ENCODE data around the gene AMPD3. TPM values are rescaled to one million over a fixed set of nuclear protein-coding genes. Genes with fewer than 3 reads are reported as not detected.

Gene AMPD3
- total RNA-seq, 4 donors from 2014 or later: 8.7 to 15.2 (median 9.8) TPM

GRCh38 chr11:10533323-10533722 is 78.3 kb downstream of the AMPD3 start:
- Histone ChIP-seq H3K9me3 (no peaks in the 10 kb centered on the region), H3K4me1 (peaks cover 0 to 33% (median 4%) of the 10 kb centered on the region in 3 donors), H3K4me3 (no peak overlapping the region), H3K27ac (no peak overlapping the region), H3K27me3 (no peaks in the 10 kb centered on the region), H3K36me3 (peaks cover 0 to 57% (median 3%) of the 10 kb centered on the region in 3 donors)
- TF ChIP-seq, protein P1, sequence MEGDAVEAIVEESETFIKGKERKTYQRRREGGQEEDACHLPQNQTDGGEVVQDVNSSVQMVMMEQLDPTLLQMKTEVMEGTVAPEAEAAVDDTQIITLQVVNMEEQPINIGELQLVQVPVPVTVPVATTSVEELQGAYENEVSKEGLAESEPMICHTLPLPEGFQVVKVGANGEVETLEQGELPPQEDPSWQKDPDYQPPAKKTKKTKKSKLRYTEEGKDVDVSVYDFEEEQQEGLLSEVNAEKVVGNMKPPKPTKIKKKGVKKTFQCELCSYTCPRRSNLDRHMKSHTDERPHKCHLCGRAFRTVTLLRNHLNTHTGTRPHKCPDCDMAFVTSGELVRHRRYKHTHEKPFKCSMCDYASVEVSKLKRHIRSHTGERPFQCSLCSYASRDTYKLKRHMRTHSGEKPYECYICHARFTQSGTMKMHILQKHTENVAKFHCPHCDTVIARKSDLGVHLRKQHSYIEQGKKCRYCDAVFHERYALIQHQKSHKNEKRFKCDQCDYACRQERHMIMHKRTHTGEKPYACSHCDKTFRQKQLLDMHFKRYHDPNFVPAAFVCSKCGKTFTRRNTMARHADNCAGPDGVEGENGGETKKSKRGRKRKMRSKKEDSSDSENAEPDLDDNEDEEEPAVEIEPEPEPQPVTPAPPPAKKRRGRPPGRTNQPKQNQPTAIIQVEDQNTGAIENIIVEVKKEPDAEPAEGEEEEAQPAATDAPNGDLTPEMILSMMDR (IDR thresholded peaks at IDR 0.05): no peak
- no peak for TF ChIP-seq POLR2A (IDR thresholded peaks at IDR 0.05)
- intact Hi-C loops (cut with DNase I): no loop called here
- no peak for DNase-seq

DNA sequence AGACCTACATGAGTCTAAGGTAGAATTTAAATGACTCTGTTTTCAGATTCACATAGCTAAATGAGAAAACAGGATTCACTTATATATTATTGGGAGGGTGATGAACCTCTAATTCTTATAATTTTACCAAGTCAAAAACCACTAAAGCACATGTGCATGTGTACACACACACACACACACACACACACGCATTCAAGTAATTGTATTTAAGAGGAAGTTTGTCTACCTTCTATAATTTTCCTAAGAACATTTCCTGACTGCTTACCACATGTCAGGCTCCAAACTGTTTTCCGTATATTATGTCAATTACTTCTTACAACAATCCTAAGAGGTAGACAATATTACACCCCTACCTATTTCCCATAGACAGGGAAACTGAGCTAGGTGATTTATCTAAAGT is 79.3 kb downstream of the AMPD3 start:
- Histone ChIP-seq H3K9me3 (no peaks in the 10 kb centered on the region), H3K4me3 (no peak overlapping the region), H3K27ac (no peak overlapping the region), H3K4me1 (peaks cover 4 to 33% (median 9%) of the 10 kb centered on the region in 3 donors), H3K36me3 (peaks cover 0 to 47% (median 3%) of the 10 kb centered on the region in 3 donors), H3K27me3 (no peaks in the 10 kb centered on the region)
- intact Hi-C loops (cut with DNase I): no loop called here
- WGBS, 2 donors: 71 to 81% methylated on average over 2 of the region's 2 CpGs
- TF ChIP-seq POLR2A (IDR thresholded peaks at IDR 0.05): no peak
- TF ChIP-seq, protein P1 (IDR thresholded peaks at IDR 0.05): no peak
- DNase-seq: no peak

- Histone ChIP-seq H3K4me1 (peaks cover 0 to 45% (median 17%) of the 10 kb centered on the region in 3 donors), H3K27me3 (no peaks in the 10 kb centered on the region), H3K4me3 (no peak overlapping the region), H3K27ac (no peak overlapping the region), H3K36me3 (peaks cover 0 to 14% (median 0%) of the 10 kb centered on the region in 3 donors), H3K9me3 (no peaks in the 10 kb centered on the region)
- DNase-seq: no peak
- intact Hi-C loops (cut with DNase I): no loop called here
- TF ChIP-seq, protein P1 (IDR thresholded peaks at IDR 0.05): no peak
- no peak for TF ChIP-seq POLR2A (IDR thresholded peaks at IDR 0.05)
These were observed 82.5 kb downstream of the AMPD3 start for GRCh38 chr11:10537600-10537999.

DNA sequence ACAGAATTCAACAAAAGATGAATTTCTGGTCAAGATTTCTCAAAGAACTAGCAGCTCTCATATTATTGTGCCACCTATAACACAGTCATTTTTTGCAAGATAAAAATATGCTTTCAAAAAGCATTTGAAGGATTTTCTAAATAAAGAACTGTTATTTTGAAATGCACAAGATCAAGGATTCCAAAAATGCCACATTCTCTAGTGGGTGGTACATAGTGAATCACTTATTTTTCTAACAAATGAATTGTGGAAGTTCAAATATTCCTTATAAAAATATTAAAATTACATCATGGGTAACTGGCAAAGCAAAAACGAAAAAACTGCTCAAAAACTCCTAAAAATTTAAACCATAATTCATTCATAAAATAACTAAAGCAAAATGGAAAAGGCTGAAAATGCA is 83.9 kb downstream of the AMPD3 start:
- TF ChIP-seq, protein P1 (IDR thresholded peaks at IDR 0.05): no peak
- TF ChIP-seq POLR2A (IDR thresholded peaks at IDR 0.05): no peak
- 48 to 62% methylated on average over 1 of the region's 1 CpG for WGBS, 2 donors

GRCh38 chr11:10539339-10539738 is 84.3 kb downstream of the AMPD3 start:
- no peaks in the 10 kb centered on the region for H3K36me3 ChIP-seq
- no peaks in the 10 kb centered on the region for H3K9me3 ChIP-seq
- H3K4me1 ChIP-seq: peaks cover 0 to 45% (median 17%) of the 10 kb centered on the region in 3 donors
- no peak for TF ChIP-seq POLR2A (IDR thresholded peaks at IDR 0.05)
- TF ChIP-seq, protein P1 (IDR thresholded peaks at IDR 0.05): no peak
- no peak overlapping the region for H3K27ac ChIP-seq
- intact Hi-C loops (cut with DNase I): no loop called here
- H3K27me3 ChIP-seq: no peaks in the 10 kb centered on the region
- no peak for DNase-seq
- peak overlapping the region in 2 of 4 donors; percentile 65 to 73 for H3K4me3 ChIP-seq

More for the DNA sequence above, 83.9 kb downstream of the AMPD3 start:
- Histone ChIP-seq H3K9me3 (no peaks in the 10 kb centered on the region), H3K4me3 (no peak overlapping the region), H3K27me3 (no peaks in the 10 kb centered on the region), H3K36me3 (peaks cover 0 to under 1% (median 0%) of the 10 kb centered on the region in 3 donors), H3K27ac (no peak overlapping the region), H3K4me1 (peaks cover 0 to 45% (median 17%) of the 10 kb centered on the region in 3 donors)
- DNase-seq: no peak
- intact Hi-C loops (cut with DNase I): no loop called here
